NT2/D1 (cell line): ENCODE measurements around the gene CARS2.

Source experiments
- SUZ12 ChIP-seq: IDR thresholded peaks from 2 replicates; pipeline ENCODE4 v1.6.1; 2011; ENCODE audit not compliant: insufficient read length, insufficient read depth; ENCODE audit errors: extremely low read depth
- YY1 ChIP-seq: IDR thresholded peaks from 2 replicates; pipeline ENCODE4 v1.6.1; 2011; ENCODE audit not compliant: insufficient read length, insufficient read depth
- ZNF274 ChIP-seq: IDR thresholded peaks from 2 replicates; pipeline ENCODE4 v1.6.1; 2011; ENCODE audit warnings: mild to moderate bottlenecking, low read depth, low read length

- TF ChIP-seq ZNF274 = no peak
- no peak for TF ChIP-seq SUZ12
- no peak for TF ChIP-seq YY1
Measured at GRCh38 chr13:110597041-110597689, 108.8 kb downstream of the CARS2 start.
